Lung microvascular endothelial cell (primary cell): ENCODE results near the gene GFOD1. TPM values are rescaled to one million over a fixed set of nuclear protein-coding genes. Genes with fewer than 3 reads are reported as not detected.
"Not testable (repeated sequence)": the region's sequence is repeated elsewhere in the genome, so short reads cannot be mapped to it uniquely, and the experiment has no call there.

Source experiments
- DNase-seq, 2 donors: peaks; one replicate each; pipeline versions ENCODE4 v3.0.0 to v3.0.0-alpha.2; 2010; ENCODE audit warnings: low read depth in 2 of 2
- total RNA-seq: library from RNA; depleted of rRNA; stranded (reverse); fragments of >200 nt; gene quantifications from 2 replicates; pipeline ENCODE4 v1.2.1, GENCODE V29; 2014

GFOD1 gene
- total RNA-seq, 1 donor from 2014 or later, result 14.1 TPM

- DNase-seq, result no peak
Measured at GRCh38 chr6:13466304-13467215, 20.8 kb downstream of the GFOD1 start.

- DNase-seq, result no peak
Measured at GRCh38 chr6:13465734-13466133, 21.7 kb downstream of the GFOD1 start.

DNA sequence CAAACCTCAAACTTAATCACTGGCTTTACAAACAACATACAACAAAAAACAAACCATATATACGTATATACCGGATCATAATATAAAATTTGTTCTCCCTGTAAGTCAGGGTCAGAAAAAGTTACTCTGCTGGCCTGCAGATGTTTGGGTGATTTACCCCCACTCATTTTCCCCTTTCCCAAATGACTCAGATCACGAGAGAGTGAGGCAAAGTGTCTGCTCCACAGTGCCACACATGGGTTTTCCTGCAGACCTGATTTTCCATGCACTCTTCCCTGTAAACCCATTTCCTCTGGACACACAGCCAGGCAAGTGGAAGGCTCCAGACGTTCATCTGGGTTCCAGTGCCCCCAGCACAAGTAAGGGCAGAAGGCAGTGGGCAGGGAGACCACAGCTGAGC lies 23.5 kb downstream of the GFOD1 start:
- DNase-seq, result peak in 1 of 2 donors; percentile 69

- DNase-seq, result no peak
Measured at GRCh38 chr6:13463328-13463717, 24.1 kb downstream of the GFOD1 start.

GRCh38 chr6:13462458-13463327 lies 24.7 kb downstream of the GFOD1 start:
- no peak for DNase-seq

DNA sequence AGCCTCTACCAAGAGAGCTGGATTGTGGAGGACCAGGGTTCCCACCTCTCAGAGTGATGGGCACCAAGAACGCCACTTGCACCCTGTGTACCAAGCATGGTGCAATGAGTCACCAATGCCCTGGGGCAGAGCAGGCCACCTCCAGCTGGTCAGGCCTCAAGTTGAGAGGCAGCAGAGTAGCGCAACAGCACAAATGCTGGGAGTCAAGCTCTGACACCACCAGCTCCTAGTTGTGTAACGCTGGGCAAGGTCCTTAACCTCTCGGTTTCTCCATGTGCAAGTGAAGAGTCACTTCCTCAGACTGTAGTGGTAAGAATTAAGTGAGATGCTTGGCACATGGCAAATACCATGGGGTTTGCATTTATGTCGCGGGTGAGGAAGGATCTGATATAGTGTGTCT lies 25.6 kb downstream of the GFOD1 start:
- no peak for DNase-seq

- no peak for DNase-seq
Measured at GRCh38 chr6:13461307-13461706, 26.1 kb downstream of the GFOD1 start.

GRCh38 chr6:13460289-13460688 lies 27.1 kb downstream of the GFOD1 start:
- DNase-seq, result not testable (repeated sequence)

GRCh38 chr6:13457577-13457976 lies 29.8 kb downstream of the GFOD1 start:
- DNase-seq, result peak in 1 of 2 donors; percentile 46

- DNase-seq, result no peak
Measured at GRCh38 chr6:13455552-13455966, 31.8 kb downstream of the GFOD1 start.

DNA sequence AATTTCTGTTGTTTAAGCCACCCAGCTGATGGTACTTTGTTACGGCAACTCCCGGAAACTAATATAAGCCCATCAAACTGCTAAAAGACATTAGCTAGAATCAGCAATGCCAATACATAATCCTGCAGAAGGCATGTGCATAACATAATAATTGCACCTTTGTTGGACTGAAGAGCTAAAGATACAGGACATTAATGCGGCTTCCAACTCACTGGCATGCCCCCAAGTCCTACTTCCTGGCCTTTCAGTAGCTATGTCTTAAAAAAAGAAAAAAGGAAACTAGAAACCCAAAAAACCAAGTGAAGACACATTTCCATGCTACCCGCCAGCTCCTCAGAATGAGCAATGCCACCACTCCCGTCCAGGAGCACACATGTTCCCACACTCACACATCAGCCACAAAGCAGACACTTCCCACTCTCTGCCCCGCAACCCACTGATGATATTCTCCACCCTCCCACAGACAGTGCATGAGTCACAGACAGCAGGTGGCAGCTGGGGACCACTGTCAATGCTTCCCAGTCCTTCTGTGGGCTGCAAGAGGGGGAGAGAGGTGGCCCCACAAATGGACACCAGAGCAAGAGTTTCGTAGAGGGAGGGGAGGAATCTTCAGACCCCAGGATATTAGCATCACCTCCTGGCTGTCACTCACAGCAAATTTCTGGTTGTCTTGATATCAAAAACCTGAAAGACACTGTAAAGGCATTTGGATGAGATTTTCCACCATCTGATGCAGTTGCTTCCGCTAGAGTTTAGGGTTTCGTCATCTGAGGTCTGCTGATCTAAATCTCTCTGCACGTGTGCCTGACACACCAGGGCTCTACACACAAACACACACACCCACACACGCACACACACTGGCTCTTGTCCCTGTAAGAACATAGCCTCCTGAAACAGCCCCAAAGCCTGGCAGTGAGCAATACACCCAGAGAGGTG lies 32.8 kb downstream of the GFOD1 start:
- DNase-seq, result peak; percentile 64 to 85

DNA sequence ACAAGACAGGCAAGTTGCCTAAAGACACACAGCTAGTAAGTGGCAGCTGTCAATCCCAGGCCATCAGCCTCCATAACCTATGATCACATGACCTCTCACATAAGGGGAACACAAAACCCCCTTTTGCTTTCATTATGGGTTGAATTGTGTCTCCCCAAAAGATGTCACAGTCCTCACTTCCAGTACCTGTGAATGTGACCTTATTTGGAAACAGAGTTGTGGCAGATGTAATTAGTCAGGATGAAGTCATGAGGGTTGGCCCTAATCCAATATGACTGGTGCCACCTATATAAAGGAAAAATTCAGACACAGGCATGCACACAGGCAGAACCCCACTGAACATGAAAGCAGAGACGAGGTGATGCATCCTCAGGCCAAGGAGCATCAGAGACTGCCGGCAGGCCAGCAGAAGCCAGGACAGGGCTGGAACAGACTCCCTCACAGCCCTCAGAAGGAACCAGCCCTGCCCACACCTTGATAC lies 33.6 kb downstream of the GFOD1 start:
- peak; percentile 62 to 64 for DNase-seq

GRCh38 chr6:13453153-13453552 lies 34.2 kb downstream of the GFOD1 start:
- no peak for DNase-seq

GRCh38 chr6:13452346-13453117 lies 34.9 kb downstream of the GFOD1 start:
- DNase-seq, result no peak

GRCh38 chr6:13451181-13451895 lies 36.1 kb downstream of the GFOD1 start:
- peak in 1 of 2 donors; percentile 32 for DNase-seq

- no peak for DNase-seq
Measured at GRCh38 chr6:13450628-13451027, 36.8 kb downstream of the GFOD1 start.

- DNase-seq, result no peak
Measured at GRCh38 chr6:13447949-13448724, 39.3 kb downstream of the GFOD1 start.

- peak in 1 of 2 donors; percentile 16 for DNase-seq
Measured at GRCh38 chr6:13446381-13446780, 41.0 kb downstream of the GFOD1 start.

DNA sequence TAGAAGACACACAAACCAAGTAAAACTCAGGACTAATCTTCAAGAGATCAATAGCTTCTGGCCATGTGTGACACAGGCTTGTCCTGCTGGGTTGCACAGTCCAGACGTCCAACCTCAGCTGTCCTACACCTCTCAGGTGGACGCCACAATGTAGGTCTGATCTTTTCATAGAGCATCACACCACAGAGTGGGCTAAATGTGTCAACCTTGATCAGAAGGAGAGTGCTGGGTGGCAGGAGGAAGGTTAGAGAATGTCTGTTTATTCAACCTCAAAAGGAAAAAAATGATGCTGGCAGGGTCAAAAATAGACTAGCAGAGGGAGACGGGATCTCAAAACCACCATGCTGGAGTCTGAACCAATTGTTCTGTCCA lies 41.7 kb downstream of the GFOD1 start:
- DNase-seq, result no peak
